HT1080 (cell line): ENCODE data around the gene GJD3. TPM values are rescaled to one million over a fixed set of nuclear protein-coding genes. Genes with fewer than 3 reads are reported as not detected.

Source experiments
- DNase-seq: peaks from one replicate; pipeline ENCODE4 v3.0.0-alpha.2; 2015; ENCODE audit warnings: low read depth
- total RNA-seq: library from RNA; depleted of rRNA; stranded (reverse); fragments of >200 nt; shearing (Covaris generic); gene quantifications from 2 replicates; pipeline ENCODE4 v1.2.3, GENCODE V29; 2014

The GJD3 gene
- total RNA-seq, 1 experiment from 2014 or later: not detected

DNA sequence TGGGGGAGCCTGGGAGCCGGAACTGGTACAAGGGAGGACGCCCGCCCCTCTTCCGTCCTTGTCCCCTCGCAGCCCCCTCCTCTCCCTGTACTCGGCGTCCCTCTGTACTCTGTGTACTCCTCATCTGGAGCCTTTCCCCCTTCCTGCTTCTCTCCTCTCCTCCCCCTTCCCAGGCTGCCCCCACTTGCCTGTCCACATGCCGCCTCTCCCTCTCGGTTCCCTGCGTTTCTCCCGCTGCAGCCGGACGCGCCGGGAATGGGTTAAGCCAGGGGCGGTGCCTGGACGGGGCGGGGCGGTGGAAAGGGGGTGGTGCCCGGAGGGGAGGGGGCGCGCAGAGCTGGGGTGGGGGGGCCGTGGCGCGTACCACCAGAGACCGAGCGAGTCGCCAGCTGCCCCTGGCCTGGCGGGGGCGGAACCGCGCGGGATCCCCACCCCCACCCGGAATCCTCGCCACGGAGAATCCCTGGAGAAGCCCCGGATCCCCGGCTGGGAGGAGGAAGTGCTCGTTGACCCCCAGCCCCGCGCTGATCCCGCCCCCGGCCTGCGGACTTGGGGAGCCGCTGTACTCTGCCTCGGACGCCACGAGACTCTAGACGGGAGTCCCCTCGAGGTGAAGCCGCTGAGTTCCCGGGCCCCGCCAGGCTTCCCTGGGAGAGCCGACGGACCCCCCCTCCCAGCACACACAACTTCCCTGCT is 22.6 kb downstream of the GJD3 start:
- DNase-seq: no peak

GRCh38 chr17:40340880-40341807 is 23.4 kb downstream of the GJD3 start:
- DNase-seq: no peak

DNA sequence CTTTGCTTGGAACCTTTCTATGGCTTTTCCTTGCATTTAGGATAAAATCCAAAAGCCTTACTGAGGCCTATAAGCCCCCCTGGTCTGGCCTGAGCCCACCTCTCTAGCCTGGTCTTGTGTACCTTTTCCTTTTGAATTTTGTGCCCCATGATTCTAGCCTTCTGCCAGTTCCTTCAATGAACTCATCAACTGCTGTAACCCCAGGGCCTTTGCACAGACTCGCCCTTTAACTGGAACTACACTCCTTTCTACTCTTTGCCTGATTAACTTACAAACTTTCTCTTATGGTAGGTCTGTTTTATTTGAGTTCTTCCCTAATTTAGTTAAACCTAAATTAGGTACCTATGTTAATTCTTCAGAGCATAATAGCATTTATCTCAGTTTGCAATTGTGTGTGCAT is 24.2 kb downstream of the GJD3 start:
- DNase-seq: no peak

GRCh38 chr17:40338941-40339649 is 25.4 kb downstream of the GJD3 start:
- no peak for DNase-seq

- DNase-seq: no peak
These were observed 26.5 kb downstream of the GJD3 start for GRCh38 chr17:40338058-40338457.

DNA sequence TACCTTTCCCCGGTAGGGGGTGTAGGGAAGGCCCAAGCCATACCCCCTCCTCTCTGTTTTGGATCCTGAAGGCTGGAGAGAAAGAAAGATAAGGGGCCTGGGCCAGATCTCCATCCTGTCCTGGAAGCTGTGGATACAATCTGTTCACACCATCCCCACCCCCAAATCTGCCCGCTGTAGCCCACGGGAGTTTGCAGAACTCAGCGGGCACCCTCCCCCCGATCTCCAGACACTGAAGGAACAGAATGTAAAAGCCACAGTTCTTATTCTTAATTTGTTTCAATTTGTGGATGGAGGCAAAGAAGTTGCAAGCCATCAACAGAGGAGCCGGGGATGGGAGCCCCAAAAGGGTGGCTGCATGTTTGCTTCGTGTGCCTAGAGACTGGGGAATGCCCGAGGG is 27.2 kb downstream of the GJD3 start:
- no peak for DNase-seq

DNA sequence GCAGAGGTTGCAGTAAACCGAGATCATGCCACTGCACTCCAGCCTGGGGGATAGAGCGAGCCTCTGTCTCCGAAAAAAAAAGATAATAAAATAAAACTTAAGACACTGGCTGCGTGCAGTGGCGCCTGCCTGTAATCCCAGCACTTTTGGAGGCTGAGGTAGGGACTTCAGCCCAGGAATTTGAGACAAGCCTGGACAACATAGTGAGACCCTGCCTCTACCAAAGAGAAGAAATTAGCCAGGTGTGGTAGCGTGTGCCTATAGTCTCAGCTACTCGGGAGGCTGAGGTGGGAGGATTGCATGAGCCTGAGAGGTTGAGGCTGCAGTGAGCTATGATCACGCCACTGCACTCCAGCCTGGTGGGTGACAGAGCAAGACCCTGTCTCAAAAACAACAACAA is 28.9 kb downstream of the GJD3 start:
- no peak for DNase-seq

DNA sequence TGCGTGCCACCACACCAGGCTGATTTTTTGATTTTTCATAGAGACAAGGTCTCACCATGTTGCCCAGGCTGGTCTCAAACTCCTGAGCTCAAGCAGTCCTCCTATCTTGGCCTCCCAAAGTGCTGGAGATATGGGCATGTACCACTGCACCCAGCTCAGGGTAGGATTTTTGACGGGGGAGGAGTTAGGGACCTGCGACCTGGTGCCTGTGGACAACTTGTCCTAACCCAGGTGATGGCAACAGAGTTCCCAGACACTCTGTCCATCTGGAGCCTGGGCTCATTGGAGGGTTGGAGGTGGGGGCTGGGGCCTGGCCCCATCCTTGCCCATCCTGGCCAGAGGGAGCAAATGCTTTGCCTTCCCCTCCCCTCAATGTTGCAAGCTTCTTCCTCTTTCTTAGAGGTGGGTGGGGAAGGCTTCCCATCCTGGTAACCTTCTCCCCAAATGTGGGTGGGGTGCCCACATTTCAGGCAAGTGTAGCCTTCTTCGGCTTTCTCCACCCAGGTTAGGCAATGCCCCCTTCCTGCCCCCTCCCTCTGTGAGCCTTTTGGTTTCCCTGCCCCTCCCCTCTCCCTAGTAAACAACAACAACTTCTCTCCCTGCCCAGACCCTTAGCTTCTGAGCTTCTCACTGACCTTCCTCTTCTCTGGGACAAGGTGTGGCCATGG is 30.6 kb downstream of the GJD3 start:
- DNase-seq: no peak

DNA sequence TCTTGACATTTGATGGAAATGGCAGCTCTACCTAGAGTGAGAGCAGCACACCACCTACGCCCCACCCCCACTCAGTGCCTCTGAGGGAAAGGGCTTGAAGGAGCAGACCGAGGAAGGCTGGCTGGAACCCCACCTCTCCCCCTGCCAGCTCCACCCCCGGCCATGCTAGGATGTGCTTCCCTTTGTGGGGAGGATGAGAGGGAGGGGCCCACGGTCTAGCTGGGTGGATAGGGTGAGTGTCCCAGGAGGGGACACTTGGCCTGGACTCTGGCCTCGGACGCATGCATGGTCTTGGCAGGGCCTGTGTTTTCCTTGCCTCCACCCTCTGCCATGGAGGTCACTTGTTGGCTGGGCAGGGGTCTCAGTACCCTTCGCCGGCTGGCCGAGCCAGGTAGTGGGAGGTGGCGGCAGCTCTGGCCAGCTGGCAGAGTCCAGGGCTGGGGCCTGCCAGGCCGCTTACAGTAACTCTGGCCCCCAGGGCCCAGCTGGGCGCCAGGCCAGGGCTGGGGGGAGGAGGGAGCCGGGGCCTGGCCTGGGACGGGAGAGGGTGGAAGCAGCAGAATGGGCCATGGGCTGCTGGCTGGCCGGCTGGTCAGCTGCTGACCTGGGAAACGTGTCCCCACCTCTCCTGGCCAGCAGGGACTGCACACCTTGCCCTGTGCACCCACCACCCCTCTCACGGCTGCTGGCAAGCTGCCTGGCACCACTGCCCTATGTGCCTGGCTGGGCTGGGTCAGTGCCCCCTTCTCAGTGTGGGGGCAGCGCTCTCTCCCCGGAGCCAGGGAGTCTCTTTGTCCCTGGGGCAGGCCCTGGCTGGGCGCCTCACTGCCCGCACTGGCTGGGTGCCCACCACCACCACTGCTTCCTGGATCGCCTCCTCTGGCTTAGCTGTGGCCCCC is 32.5 kb downstream of the GJD3 start:
- DNase-seq: no peak

- DNase-seq: no peak
These were observed 33.6 kb downstream of the GJD3 start for GRCh38 chr17:40330850-40331470.

DNA sequence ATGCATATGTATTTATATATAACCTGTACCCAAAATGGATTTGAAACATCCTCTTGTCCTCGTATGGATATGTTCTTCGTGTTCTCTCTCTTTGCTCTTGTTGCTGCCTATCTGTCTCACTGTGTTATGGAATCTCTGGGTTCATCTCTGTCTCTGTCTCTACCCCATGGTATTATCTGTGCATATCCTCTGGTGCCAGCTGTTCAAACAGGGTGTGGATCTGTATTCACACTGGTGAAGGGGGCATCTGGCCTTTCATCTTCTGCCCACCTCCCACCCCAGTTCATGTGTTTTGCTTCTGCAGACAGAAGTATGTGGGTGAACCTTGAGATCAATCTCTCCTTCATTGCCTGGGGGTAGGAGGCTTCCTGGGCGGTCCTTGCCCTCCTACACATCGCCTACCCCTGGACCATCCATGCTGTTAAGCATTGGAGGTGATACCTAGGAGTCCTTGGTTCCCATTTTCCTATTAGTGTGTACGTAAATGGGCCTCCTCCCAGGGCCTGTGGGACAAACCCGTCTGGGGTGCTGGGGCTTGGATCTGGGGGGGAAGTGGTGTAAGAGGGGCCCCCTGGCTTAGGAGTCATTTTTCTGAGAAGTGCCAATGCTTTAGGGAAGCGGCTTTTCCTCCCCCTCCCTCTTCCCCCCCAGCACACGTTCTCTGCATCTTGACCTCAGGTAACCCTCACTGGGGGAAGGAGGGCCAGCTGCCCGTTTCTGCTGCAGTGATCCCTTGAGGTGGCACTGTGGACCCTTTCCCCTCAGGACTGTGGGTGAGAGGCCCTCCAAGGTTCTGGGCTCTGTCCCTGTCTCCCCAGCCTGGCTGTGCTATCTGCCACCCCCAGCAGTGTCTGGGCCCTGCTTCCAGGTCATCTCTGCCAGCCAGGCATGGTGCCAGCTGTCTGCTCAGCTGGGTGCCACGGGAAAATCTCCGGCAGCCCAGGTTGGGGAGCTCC is 34.4 kb downstream of the GJD3 start:
- DNase-seq: no peak

- DNase-seq: no peak
These were observed 36.2 kb downstream of the GJD3 start for GRCh38 chr17:40328386-40328766.

DNA sequence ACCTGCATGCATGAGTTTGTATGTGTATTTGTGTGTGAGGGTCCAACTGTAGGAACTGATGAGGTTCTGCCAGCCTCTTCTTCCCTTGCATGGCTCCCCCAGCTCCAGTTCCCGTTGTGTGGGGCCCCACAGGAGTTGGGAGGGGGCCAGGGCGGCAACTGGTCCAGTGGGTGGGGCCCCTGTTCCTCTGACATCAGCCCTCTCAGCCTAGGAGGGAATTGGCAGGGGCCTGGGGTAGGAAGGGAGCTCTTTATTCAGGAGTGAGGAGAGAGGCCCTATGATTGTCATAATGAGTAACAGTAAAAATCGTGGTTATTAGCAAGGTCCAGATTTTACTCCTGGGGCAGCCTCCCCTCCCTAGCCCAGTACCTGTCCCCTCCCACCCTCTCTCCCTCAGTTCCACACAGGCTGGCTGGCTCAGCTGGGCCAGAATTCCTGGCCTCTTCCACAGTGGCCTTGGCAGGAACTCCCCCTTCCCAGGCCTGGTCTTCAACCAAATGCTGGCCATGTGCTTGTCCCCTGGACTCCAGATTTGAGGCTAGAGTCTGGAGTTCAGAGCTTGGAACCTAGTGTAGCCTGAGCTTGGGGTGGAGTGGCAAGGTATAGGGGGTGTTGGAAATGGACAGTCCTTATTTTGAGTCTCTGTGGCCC is 36.7 kb downstream of the GJD3 start:
- no peak for DNase-seq

- no peak for DNase-seq
These were observed 37.2 kb downstream of the GJD3 start for GRCh38 chr17:40327244-40327729.

DNA sequence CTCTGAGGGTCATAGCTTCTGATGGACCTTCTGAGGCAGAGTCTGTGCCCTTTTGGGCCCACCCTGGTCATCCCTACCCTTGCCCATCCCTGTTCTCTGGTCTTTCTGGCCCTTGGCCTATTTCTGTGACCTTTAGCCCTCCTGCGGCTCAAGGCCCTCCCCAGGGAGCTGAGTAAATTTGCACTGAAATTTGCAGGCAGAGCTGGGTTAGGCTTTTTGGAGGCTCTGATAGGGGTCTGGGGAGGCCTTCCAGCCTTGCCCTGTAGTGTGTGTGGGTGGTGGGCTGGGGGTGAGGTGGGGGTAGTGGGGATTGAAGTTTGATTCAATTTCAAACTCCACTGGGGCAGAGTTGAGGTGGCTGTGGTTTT is 37.7 kb downstream of the GJD3 start:
- DNase-seq: no peak

- no peak for DNase-seq
These were observed 38.3 kb downstream of the GJD3 start for GRCh38 chr17:40326014-40326831.
